ENCODE results near the gene CD22.

CD22 gene

DNA sequence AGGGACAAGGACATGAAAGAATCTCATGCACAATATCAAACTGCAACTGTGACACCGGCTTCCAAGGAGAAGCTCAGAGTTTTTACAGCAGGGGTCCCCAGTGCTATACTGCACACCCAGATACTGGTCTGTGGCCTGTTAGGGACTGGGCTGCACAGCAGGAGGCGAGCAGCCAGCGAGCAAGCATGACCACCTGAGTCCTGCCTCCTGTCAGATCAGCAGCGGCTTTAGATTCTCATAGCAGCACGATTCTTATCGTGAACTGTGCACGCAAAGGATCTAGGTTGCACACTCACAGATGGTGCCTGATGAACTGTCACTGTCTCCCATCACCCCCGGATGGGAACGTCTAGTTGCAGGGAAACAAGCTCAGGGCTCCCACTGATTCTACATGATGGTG is 13.1 kb upstream of the CD22 start:
- DNase-seq: no peak

GRCh38 chr19:35316560-35316959 is 12.4 kb upstream of the CD22 start:
- no peak for DNase-seq

DNA sequence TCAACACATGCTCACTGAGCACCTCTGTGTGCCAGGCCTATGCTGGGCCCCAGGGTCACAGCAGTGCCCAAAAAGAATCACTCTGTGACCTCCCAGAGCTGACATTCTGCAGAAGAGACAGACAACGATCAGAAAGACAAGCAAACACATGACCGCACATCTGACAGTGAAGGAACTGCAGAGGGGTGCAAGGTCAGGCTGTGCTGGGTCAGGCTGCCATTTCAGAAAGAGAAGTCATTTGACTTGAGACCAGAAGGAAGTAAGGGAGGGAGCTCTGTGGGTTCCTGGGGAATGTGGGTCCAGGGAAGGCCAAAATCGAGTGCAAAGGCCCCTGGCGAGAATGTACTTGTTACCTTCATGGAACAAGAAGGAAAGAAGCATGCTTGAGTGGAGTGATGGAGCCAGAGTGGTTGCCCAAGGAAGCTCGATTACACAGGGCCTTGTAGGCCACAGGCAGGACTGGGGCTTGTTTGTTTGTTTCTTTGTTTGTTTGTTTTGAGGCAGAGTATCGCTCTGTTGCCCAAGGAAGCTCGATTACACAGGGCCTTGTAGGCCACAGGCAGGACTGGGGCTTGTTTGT is 11.4 kb upstream of the CD22 start:
- DNase-seq: no peak

DNA sequence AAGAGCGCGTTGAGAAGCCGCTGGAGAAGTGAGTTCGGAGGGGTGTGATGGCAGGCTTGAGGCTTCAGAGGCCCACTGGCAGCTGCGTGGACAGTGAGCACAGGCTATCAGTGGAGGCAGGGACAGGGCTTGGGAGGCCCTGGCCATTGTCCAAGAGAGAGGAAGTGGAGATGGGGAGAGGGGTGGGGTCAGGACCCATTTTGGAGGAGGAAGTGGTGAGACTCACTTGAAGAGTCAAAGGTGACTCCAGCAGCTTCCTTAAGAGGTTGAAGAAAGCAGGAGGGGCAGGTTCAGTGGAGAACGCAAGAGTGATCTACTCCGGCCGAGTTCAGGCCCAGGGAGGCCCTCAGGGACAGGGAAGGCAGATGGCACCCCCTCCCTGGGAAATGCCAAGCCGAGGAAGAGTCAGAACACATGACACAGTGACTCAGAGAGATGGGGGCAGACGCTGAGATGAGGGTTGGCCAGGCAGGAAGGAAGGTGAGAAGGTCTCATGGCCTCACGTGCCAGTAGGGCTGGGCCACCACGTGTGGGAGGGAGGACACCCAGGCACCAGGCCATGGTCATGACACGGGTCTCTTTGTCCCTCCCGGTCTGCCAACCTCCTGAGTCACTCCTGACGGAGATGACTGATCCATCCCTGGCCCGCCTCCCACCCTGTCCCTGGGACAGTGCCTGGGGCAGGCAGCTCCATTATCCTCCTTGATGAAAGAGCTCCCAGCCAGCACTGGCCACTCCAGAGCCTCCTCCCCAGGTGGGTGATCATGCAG is 10.1 kb upstream of the CD22 start:
- DNase-seq: no peak

GRCh38 chr19:35320065-35320713 is 8.8 kb upstream of the CD22 start:
- no peak for DNase-seq

DNA sequence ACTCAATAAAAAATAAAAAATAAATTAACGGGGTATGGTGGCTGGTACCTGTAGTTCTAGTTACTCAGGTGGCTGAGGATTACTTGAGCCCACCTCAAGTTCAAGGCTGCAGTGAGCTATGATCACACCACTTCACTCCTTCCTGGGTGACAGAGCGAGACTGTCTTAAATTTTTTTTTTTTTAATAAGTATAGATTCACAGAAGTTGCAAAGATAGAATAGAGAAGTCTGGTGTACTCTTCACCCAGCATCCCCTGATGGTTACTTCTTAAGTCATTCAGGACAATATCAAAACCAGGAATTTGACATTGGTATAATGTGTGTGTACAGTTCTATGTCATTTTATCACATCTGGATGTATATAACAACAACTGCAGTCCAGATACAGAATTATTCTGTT is 7.7 kb upstream of the CD22 start:
- DNase-seq: no peak

DNA sequence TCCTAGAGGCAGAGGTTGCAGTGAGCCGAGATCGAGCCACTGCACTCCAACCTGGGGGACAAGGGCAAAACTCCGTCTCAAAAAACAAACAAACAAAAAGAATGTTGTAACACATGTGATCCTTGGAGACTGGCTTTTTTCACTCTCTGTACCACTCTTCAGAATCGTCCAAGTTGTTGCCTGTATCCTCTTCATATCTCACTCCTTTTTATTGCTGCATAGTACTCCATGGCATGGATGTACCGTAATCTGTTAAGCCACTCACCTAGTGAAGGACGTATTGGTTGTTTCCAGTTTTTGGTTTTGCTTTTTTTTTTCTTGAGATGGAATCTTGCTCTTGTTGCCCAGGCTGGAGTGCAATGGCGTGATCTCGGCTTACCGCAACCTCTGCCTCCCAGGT is 7.0 kb upstream of the CD22 start:
- no peak for DNase-seq

DNA sequence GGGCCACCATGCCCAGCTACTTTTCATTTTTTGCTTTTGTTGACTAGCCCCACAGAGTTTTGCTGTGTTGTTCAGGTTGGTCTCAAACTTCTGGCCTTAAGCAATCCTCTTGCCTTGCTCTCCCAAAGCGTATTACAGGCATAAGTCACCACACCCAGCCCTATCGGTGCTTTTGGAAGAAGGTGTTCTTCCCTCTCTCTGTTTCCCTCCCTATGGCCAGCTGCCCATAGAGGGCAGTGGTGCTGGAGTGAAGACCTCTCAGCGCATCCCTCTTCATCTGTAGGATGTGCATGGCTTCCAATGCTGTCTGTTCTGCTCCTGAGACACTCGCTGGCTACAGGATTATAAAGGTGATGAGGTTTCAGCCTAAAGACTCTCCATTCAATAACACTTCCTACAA is 1.3 kb upstream of the CD22 start:
- DNase-seq: no peak

GRCh38 chr19:35329323-35329722 is 336 bp downstream of the CD22 start:
- DNase-seq: no peak

- DNase-seq: no peak
Observed at GRCh38 chr19:35330475-35330874, 1.5 kb downstream of the CD22 start.

DNA sequence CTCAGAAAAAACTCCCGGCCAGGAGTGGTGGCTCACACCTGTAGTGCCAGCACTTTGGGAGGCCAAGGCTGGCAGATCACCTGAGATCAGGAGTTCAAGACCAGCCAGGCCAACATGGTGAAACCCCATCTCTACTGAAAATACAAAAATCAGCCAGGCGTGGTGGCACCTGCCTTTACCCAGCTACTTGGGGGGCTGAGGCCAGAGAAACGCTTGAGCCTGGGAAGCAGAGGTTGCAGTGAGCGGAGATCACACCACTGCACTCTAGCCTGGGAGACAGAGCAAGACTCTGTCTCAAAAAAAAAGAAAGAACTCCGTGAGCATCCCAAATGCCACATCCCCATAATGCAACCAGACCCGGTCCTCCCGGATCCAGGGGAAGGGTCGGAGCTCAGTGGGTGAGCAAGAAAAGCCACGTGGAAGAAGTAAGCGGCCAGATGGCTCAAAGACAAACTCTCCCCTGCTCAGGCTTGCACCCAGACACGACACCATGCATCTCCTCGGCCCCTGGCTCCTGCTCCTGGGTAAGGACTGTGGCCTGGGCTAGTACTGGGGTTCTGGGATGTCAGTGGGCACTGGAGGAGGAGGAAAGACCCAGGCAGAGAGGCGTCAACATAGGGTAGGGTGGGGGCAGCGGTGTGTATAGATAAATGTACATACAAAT is 2.7 kb downstream of the CD22 start:
- no peak for DNase-seq

GRCh38 chr19:35332817-35333216 is 3.8 kb downstream of the CD22 start:
- no peak for DNase-seq

DNA sequence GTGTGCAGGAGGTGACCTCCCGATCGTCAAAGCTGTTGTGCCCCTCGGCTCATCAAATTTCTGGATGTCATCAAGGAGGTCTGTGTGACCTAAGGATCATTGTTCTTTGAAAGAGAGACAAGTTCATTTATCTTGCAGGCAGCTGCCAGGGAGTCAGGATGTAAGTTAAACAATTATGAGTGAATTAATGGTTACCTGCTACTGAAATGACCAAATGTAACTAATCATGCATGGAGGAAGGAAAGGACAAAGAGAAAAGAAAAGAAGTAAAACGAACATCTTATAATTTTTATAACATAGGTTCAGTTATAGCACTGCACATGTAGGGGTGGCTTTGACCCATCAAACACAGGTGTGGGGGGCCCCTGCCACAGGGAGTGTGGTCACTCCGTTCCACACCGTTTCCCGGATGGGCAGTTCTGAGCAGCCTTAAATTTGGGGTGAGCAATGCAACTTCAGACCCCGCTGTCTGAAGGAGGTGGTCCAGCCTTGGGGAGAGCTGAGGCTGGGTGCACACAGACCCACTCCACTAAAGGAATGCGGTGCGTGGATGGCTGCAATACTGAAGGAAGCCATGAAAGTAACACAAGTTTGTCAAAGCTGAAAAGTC is 5.3 kb downstream of the CD22 start:
- DNase-seq: no peak

- no peak for DNase-seq
Observed at GRCh38 chr19:35336166-35336955, 7.4 kb downstream of the CD22 start.

- no peak for DNase-seq
Observed at GRCh38 chr19:35337097-35337983, 8.4 kb downstream of the CD22 start.

DNA sequence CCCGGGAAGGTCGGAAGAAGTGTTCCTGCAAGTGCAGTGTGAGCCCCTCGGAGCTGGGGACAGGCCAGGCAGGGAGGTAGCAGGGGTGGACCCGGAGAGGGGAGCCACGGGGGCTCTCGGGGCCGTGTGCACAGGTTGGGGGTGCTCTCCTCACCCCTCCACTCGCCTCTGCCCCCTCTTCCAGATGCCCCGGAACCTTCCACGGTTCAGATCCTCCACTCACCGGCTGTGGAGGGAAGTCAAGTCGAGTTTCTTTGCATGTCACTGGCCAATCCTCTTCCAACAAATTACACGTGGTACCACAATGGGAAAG is 9.0 kb downstream of the CD22 start:
- no peak for DNase-seq

- no peak for DNase-seq
Observed at GRCh38 chr19:35340431-35340830, 11.4 kb downstream of the CD22 start.

DNA sequence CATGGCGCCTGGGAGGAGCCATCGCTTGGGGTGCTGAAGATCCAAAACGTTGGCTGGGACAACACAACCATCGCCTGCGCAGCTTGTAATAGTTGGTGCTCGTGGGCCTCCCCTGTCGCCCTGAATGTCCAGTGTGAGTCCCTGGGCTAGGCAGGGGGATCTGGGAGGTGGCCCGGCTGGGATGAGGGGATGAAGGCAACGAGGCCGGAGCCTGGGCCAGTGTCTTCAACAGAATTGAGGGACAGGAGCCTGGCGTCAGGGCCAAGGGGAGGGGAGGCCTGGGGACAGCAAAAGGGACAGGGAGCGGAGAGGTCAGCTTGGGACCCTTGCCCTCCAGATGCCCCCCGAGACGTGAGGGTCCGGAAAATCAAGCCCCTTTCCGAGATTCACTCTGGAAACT is 12.0 kb downstream of the CD22 start:
- DNase-seq: no peak

DNA sequence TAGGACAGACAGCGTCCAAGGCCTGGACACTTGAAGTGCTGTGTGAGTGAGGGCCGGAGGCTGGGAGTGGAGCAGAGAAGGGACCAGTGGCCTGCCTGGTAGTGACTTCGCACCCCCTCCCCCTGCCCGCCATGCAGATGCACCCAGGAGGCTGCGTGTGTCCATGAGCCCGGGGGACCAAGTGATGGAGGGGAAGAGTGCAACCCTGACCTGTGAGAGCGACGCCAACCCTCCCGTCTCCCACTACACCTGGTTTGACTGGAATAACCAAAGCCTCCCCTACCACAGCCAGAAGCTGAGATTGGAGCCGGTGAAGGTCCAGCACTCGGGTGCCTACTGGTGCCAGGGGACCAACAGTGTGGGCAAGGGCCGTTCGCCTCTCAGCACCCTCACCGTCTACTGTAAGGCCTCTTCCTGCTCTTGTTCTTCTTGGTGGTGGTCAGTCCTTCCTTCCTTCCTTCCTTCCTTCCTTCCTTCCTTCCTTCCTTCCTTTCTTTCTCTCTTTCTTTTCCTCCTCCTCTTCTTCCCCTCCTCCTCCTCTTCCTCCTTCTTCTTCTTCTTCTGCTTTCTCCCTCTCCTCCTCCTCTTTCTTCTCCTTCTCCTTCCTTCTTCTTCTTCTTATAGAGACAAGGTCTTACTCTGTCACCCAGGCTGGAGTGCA is 12.7 kb downstream of the CD22 start:
- DNase-seq: no peak

GRCh38 chr19:35342430-35342829 is 13.4 kb downstream of the CD22 start:
- DNase-seq: no peak

GRCh38 chr19:35344511-35345031 is 15.6 kb downstream of the CD22 start:
- no peak for DNase-seq
